HepG2 (cell line): ENCODE results near the gene VPREB3. TPM values are rescaled to one million over a fixed set of nuclear protein-coding genes. Genes with fewer than 3 reads are reported as not detected.
A peak's percentile ranks its signal among the peaks of the same experiment; 100 is the strongest.

Experiments
- ATRX ChIP-seq: sonication (generic); formaldehyde crosslinking; IDR thresholded peaks from 2 replicates; pipeline ENCODE4 v1.4.0; 2020; ENCODE audit warnings: missing genetic modification reagents, borderline replicate concordance
- CBFB ChIP-seq: sonication (generic); formaldehyde crosslinking; IDR thresholded peaks from 2 replicates; pipeline ENCODE4 v1.4.0; 2020; ENCODE audit warnings: missing genetic modification reagents
- CBX5 ChIP-seq: sonication (generic); formaldehyde crosslinking; IDR thresholded peaks from 2 replicates; pipeline ENCODE4 v1.4.0; 2020; ENCODE audit warnings: missing genetic modification reagents, borderline replicate concordance
- DRAP1 ChIP-seq: IDR thresholded peaks from 2 replicates; pipeline ENCODE4 v1.6.1; 2016; ENCODE audit warnings: missing genetic modification reagents, missing compliant biosample characterization
- ELF4 ChIP-seq: sonication (generic); formaldehyde crosslinking; IDR thresholded peaks from 2 replicates; pipeline ENCODE4 v1.5.0; 2020; ENCODE audit warnings: missing genetic modification reagents, mild to moderate bottlenecking, moderate library complexity, borderline replicate concordance
- FOXM1 ChIP-seq: sonication (generic); formaldehyde crosslinking; IDR thresholded peaks from 2 replicates; pipeline ENCODE4 v1.5.0; 2020; ENCODE audit warnings: missing genetic modification reagents
- HOXA5 ChIP-seq: sonication (generic); formaldehyde crosslinking; IDR thresholded peaks from 2 replicates; pipeline ENCODE4 v1.4.0; 2020; ENCODE audit warnings: missing genetic modification reagents
- KAT8 ChIP-seq: IDR thresholded peaks from 2 replicates; pipeline ENCODE4 v1.6.1; 2016; ENCODE audit warnings: missing genetic modification reagents, missing compliant biosample characterization
- KDM3A ChIP-seq: IDR thresholded peaks from 2 replicates; pipeline ENCODE4 v1.6.1; 2018; ENCODE audit warnings: low read depth, missing compliant biosample characterization
- NAIF1 ChIP-seq: sonication (generic); formaldehyde crosslinking; IDR thresholded peaks from 2 replicates; pipeline ENCODE4 v1.5.0; 2020; ENCODE audit warnings: mild to moderate bottlenecking, missing genetic modification reagents, borderline replicate concordance
- PITX1 ChIP-seq: sonication (generic); formaldehyde crosslinking; IDR thresholded peaks from 2 replicates; pipeline ENCODE4 v1.5.1; 2020; ENCODE audit warnings: mild to moderate bottlenecking, missing genetic modification reagents
- RELA ChIP-seq: sonication (generic); formaldehyde crosslinking; IDR thresholded peaks from 2 replicates; pipeline ENCODE4 v1.4.0; 2020; ENCODE audit warnings: missing genetic modification reagents
- SMARCC2 ChIP-seq: fragments of 450-650 bp; IDR thresholded peaks from 2 replicates; pipeline ENCODE4 v1.6.1; 2017; ENCODE audit warnings: antibody characterized with exemption, mild to moderate bottlenecking
- SP4 ChIP-seq: sonication (generic); formaldehyde crosslinking; IDR thresholded peaks from 2 replicates; pipeline ENCODE4 v1.8.1; 2023; ENCODE audit warnings: mild to moderate bottlenecking, missing genetic modification reagents
- ZBTB3 ChIP-seq: sonication (generic); formaldehyde crosslinking; IDR thresholded peaks from 2 replicates; pipeline ENCODE4 v1.4.0; 2020; ENCODE audit warnings: low read depth, mild to moderate bottlenecking, moderate library complexity, missing genetic modification reagents, borderline replicate concordance
- ZFX ChIP-seq: sonication (generic); formaldehyde crosslinking; IDR thresholded peaks from 2 replicates; pipeline ENCODE4 v1.4.0; 2020; ENCODE audit warnings: mild to moderate bottlenecking, low read depth, missing genetic modification reagents, moderate library complexity
- ZNF441 ChIP-seq: sonication (generic); formaldehyde crosslinking; IDR thresholded peaks from 2 replicates; pipeline ENCODE4 v1.7.0; 2021; ENCODE audit warnings: missing genetic modification reagents, borderline replicate concordance
- ZNF598 ChIP-seq: sonication (generic); formaldehyde crosslinking; IDR thresholded peaks from 2 replicates; pipeline ENCODE4 v1.5.1; 2020; ENCODE audit warnings: mild to moderate bottlenecking, missing genetic modification reagents, borderline replicate concordance
- polyA plus RNA-seq, 8 experiments: library from polyadenylated mRNA; depleted of rRNA in 3 of 8; stranded (reverse) in 7 of 8; unstranded in 1 of 8; fragments of >200 nt; fragmentation: Illumina TruSeq in 4 of 8; extraction: Trizol in 4 of 8; gene quantifications; 2 replicates each; pipeline versions ENCODE4 v1.2.1 to v1.2.3, GENCODE V29; 2011 to 2016; ENCODE audit warnings: low read depth in 4 of 8, missing spikeins in 1 of 8, mixed read lengths in 1 of 8; ENCODE audit not compliant: insufficient read depth in 1 of 8
- total RNA-seq, 5 experiments: library from RNA; depleted of rRNA; stranded (reverse); fragments of >200 nt; fragmentation: Illumina TruSeq; extraction: Trizol; gene quantifications; 2 replicates each; pipeline ENCODE4 v1.2.3, GENCODE V29; 2016; ENCODE audit warnings: low read depth in 1 of 5
- TF ChIP-seq, protein P1 (sequence below): sonication (generic); formaldehyde crosslinking; IDR thresholded peaks from 2 replicates; pipeline ENCODE4 v1.4.0; 2020; ENCODE audit warnings: low read depth, mild to moderate bottlenecking, missing genetic modification reagents

The VPREB3 gene
- total and polyA plus RNA-seq, 2 of the 13 experiments (the other 11 are each of a cell fraction or from before 2014, with no cell fraction given), result 0.22 TPM; not detected in 1

DNA sequence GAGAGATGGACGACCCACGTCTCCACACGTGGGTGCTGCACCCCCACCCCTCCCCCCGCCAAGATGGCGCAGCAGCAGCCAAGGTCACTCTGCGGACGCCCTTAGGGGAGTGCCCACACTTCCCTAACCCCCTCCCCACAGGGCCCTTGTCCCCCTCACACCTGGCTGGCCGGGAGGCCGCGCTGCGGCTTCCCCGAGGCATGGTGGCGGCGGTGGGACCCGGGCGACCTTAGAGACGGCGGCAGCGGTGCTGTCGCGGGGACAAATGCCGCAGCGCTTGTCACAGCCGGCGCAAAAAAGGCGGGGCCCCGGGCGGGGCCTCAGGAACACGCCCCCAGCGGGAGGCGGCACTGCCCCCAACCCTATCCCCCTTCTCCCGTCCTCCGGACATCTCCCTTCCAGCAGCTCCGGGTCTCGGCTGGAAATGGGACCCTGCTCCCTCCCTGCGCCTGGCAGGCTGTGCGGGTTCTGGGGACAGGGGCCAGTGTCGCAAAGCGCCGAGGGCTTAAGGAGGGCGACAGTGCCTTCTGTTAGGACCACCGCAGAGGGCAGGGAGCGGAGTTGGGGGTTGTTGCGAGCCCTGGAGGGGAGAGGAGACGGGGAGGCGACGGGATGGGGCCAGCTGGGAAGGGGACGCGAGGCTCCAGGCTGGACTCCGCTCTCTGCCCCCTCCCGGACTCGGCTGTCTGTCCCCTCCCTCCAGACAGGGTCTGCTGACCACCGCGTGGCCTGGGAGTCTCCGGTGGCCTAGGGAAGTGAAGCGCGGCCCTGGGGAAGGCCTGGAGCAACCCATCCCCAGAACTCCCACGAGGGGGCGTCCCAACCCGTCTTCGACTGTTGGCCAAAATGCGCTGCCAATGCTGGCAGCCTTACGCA is 13.7 kb upstream of the VPREB3 start, which contains the start of gene CHCHD10 (continued):
- no peak for TF ChIP-seq FOXM1
- peak; percentile 38; the same call in 1 of the 2 replicates for TF ChIP-seq ZNF441 (CRISPR knock-in tag)
- TF ChIP-seq, protein P1, sequence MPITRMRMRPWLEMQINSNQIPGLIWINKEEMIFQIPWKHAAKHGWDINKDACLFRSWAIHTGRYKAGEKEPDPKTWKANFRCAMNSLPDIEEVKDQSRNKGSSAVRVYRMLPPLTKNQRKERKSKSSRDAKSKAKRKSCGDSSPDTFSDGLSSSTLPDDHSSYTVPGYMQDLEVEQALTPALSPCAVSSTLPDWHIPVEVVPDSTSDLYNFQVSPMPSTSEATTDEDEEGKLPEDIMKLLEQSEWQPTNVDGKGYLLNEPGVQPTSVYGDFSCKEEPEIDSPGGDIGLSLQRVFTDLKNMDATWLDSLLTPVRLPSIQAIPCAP (CRISPR knock-in tag), result 0 out of 2 replicates have a peak, but pooled peaks have one; percentile 46
- no peak; the same call in 1 of the 2 replicates for TF ChIP-seq HOXA5
- 0 out of 2 replicates have a peak, but pooled peaks have one; percentile 18 for TF ChIP-seq KAT8
- peak; percentile 78 for TF ChIP-seq DRAP1 (CRISPR knock-in tag)
- TF ChIP-seq ZFX (CRISPR knock-in tag), result peak; percentile 94
- 0 out of 2 replicates have a peak, but pooled peaks have one; percentile 25 for TF ChIP-seq KDM3A
- no peak for TF ChIP-seq CBFB
- TF ChIP-seq PITX1 (CRISPR knock-in tag), result peak; percentile 42; the same call in 1 of the 2 replicates
- TF ChIP-seq NAIF1 (CRISPR knock-in tag), result peak; percentile 59; the same call in 1 of the 2 replicates
- TF ChIP-seq SP4, result peak; percentile 69
- TF ChIP-seq ATRX, result no peak
- TF ChIP-seq CBX5 (CRISPR knock-in tag), result no peak
- TF ChIP-seq ELF4 (CRISPR knock-in tag), result no peak
- TF ChIP-seq SMARCC2, result no peak
- TF ChIP-seq ZNF598 (CRISPR knock-in tag), result peak; percentile 35; the same call in 1 of the 2 replicates
- no peak; the same call in 1 of the 2 replicates for TF ChIP-seq RELA
- peak; percentile 81; the same call in 1 of the 2 replicates for TF ChIP-seq ZBTB3 (CRISPR knock-in tag)
